Glutamatergic neuron (in vitro differentiated cells): Measurements from ENCODE around the gene CCR6. TPM values are rescaled to one million over a fixed set of nuclear protein-coding genes. Genes with fewer than 3 reads are reported as not detected.

Source experiments
- DNase-seq: peaks from one replicate; pipeline ENCODE4 v3.0.0; 2022
- H3K27ac Mint-ChIP-seq: one replicate; pipeline ENCODE4 v1.8.0; 2020; ENCODE audit warnings: mild to moderate bottlenecking, mixed read lengths, inconsistent platforms; ENCODE audit not compliant: unreplicated experiment
- H3K27me3 Mint-ChIP-seq: one replicate; pipeline ENCODE4 v1.8.0; 2020; ENCODE audit warnings: mild to moderate bottlenecking, moderate library complexity, mixed read lengths, inconsistent platforms; ENCODE audit not compliant: unreplicated experiment
- H3K36me3 Mint-ChIP-seq: one replicate; pipeline ENCODE4 v1.8.0; 2020; ENCODE audit warnings: mild to moderate bottlenecking, mixed read lengths, inconsistent platforms; ENCODE audit not compliant: unreplicated experiment
- H3K4me1 Mint-ChIP-seq: one replicate; pipeline ENCODE4 v1.8.0; 2020; ENCODE audit warnings: mild to moderate bottlenecking, low read depth, mixed read lengths, inconsistent platforms; ENCODE audit not compliant: unreplicated experiment
- H3K4me3 Mint-ChIP-seq: one replicate; pipeline ENCODE4 v1.8.0; 2020; ENCODE audit warnings: mild to moderate bottlenecking, mixed read lengths, inconsistent platforms; ENCODE audit not compliant: unreplicated experiment
- H3K9me3 Mint-ChIP-seq: one replicate; pipeline ENCODE4 v1.8.0; 2020; ENCODE audit warnings: mild to moderate bottlenecking, moderate library complexity, mixed read lengths, inconsistent platforms; ENCODE audit not compliant: unreplicated experiment
- long read RNA-seq: library from polyadenylated mRNA; unstranded; transcript quantifications from one replicate; pipeline ENCODE4 v2.0.0, GENCODE V29; 2020; ENCODE audit not compliant: unreplicated experiment
- total RNA-seq: library from RNA; stranded (reverse); fragmentation: NEBNext Ultra II Directional; extraction: Animal tissue kit (Norgen Biotek cat#: 25700); gene quantifications from one replicate; pipeline ENCODE4 v1.2.1, GENCODE V29; 2021; ENCODE audit not compliant: unreplicated experiment
- TF ChIP-seq, protein P1 (sequence below): fragments of 200-600 bp; sonication (generic); IDR thresholded peaks from one replicate; pipeline ENCODE4 v1.5.0; 2021; ENCODE audit not compliant: partially characterized antibody, unreplicated experiment

CCR6 gene
- total RNA-seq = not detected
- long read RNA-seq = 0 reads

DNA sequence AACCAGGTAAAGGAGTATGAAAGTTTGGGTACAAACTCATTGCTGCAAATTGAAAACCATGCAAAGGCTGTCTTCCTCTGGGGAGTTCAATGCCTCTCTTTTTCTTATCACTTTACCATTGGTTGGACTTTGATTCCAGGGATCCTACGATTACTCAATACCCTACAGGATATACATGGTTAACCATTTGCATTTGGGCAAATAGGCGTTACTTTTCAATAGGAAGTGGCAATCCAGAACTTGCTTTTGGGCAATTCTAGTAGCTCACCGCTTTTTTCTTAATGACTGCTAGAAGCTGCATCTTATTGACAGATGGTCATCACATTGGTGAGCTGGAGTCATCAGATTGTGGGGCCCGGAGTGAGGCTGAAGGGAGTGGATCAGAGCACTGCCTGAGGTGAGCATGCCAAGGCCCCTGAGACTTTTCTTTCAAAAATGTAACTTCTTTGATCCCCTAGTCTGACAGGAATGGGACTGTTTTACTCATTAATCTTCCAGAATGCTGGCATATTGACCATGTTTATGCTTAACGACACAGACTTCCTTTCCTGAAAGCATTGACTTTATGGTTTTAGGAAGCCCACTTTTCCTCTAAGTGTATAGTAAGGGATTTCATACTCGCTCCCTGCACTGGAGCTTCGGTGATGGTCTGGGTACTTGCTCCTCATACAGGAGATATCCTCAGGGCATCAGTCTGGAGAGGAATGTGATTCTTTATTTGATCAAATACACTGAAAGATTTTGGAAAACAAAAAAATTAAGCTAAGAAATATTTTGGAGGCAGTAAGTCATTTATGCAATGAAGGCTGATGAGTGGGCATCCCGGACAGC is at the start of gene CCR6:
CCR6 (plus strand) TSS at position 270 of the 831 bp plus-strand sequence. CDS start 13,039 bp downstream, outside the sequence.
- no peak within 1 kb of the TSS for H3K4me3 Mint-ChIP-seq
- TF ChIP-seq, protein P1, sequence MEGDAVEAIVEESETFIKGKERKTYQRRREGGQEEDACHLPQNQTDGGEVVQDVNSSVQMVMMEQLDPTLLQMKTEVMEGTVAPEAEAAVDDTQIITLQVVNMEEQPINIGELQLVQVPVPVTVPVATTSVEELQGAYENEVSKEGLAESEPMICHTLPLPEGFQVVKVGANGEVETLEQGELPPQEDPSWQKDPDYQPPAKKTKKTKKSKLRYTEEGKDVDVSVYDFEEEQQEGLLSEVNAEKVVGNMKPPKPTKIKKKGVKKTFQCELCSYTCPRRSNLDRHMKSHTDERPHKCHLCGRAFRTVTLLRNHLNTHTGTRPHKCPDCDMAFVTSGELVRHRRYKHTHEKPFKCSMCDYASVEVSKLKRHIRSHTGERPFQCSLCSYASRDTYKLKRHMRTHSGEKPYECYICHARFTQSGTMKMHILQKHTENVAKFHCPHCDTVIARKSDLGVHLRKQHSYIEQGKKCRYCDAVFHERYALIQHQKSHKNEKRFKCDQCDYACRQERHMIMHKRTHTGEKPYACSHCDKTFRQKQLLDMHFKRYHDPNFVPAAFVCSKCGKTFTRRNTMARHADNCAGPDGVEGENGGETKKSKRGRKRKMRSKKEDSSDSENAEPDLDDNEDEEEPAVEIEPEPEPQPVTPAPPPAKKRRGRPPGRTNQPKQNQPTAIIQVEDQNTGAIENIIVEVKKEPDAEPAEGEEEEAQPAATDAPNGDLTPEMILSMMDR = no peak
- H3K27me3 Mint-ChIP-seq = peaks cover 1% of the 10 kb centered on the region
- no peaks in the 10 kb centered on the region for H3K36me3 Mint-ChIP-seq
- peaks cover 3% of the 10 kb centered on the region for H3K4me1 Mint-ChIP-seq
- no peak within 1 kb of the TSS for H3K27ac Mint-ChIP-seq
- H3K9me3 Mint-ChIP-seq = peaks cover 3% of the 10 kb centered on the region
- DNase-seq = no peak

DNA sequence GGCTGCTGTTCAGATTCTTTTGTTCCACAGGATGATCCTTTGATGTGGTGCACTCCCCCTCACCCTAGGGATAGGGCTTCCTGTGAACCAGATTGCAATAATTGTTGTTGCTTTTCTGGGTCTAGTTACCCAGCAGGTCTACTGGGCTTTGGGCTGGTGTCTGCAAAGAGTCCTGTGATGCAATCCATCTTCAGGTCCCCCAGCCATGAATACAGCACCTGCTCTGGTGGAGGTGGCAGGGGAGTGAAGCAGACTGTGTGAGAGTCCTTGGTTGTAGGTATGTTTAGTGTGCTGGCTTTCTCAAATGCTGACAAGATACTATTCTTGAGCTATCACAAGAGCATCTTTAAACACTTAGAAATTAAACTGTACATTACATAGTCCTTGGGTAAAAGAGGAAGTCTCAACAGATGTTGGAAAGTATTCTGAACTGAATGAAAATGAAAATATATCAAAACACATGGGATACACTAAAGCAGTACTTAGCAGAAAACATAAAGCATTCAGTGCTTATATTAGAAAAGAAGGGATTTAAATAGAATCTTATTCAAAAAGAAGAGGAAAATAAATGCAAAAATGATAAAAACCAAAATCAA is 49.1 kb upstream of the CCR6 start:
- Mint-ChIP-seq H3K4me3 (no peak overlapping the region), H3K9me3 (peaks cover 6% of the 10 kb centered on the region), H3K4me1 (no peaks in the 10 kb centered on the region), H3K36me3 (peaks cover 11% of the 10 kb centered on the region), H3K27ac (no peak overlapping the region), H3K27me3 (peaks cover 2% of the 10 kb centered on the region)
- DNase-seq = no peak
- TF ChIP-seq, protein P1 = no peak

DNA sequence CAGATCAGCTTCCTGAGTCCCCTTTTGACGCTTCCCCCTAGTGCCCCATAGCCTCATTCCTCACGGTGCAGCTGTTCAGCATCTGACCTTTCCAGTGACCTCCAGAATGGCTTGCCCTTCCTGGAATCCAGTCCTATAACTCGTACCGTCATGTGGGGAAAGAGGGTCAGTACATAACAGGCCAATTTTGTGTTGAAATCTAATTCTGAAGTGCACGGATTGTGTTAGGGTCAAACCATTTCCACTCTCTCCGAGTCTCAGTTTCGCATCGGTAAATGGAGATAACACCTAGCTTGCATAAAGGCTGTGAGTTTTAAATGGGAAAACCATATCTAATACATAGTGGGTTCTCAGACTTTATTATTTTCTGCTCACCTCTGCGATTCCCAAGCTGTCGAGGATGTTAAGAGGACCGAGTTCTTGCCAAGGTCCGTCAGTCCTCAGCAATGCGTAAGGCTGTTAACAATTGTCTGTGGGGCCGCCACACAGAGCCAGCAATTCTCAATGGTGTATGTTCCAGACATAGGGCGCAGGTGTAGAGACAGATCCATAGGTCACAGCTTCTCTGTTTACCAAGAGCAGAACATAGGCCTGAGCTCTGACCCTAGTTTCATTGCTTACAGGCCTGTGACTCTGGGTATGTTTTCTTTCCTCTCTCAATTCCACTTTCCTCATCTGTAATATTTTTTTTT is 45.5 kb upstream of the CCR6 start:
- H3K9me3 Mint-ChIP-seq = peaks cover 3% of the 10 kb centered on the region
- H3K4me1 Mint-ChIP-seq = no peaks in the 10 kb centered on the region
- DNase-seq = no peak
- H3K27me3 Mint-ChIP-seq = peaks cover under 1% of the 10 kb centered on the region
- H3K36me3 Mint-ChIP-seq = peaks cover 6% of the 10 kb centered on the region
- TF ChIP-seq, protein P1 = no peak
- H3K4me3 Mint-ChIP-seq = no peak overlapping the region
- no peak overlapping the region for H3K27ac Mint-ChIP-seq

DNA sequence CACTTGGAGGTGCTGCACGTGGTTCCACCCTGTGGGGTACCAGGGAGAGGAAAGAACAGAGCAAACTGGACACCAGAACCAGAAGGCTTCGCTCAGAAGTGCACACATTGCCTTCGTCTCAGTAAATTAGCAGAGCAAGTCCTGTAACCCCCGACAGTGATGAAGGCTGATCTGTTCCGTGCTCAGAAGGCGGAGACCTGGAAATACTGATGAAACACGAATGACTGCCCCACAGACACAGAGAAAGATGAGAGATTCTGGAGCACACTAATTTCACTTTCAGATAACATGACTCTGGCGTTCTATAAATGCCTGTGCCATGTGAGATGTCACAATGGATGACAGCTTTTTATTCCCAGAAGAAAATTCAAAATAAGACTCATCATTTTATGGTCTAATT is 44.2 kb upstream of the CCR6 start:
- TF ChIP-seq, protein P1 = no peak

DNA sequence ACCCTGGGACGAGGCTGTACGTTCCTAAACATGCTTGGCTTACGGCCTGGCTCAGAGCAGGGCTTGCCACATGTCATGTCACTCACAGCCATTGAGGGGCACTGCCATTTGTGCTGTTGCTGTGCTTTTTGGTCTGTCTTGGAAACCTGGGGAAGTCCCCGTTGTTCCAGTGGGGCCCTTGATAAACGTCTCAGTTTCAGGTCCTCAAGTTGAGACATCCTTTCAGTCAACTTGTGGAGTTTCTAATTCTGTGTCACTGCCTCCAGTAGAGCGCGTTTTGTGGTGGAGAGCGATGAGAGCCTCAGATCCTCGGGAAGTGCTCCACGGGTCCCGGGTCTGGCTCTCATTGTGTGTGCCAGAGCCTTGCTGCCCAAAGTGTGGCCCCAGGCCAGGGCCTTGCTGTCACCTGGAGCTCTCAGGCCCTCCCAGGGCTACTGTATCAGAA is 43.0 kb upstream of the CCR6 start:
- H3K9me3 Mint-ChIP-seq = peaks cover 2% of the 10 kb centered on the region
- no peaks in the 10 kb centered on the region for H3K27me3 Mint-ChIP-seq
- no peaks in the 10 kb centered on the region for H3K4me1 Mint-ChIP-seq
- TF ChIP-seq, protein P1 = no peak
- H3K36me3 Mint-ChIP-seq = no peaks in the 10 kb centered on the region
- no peak overlapping the region for H3K4me3 Mint-ChIP-seq
- no peak overlapping the region for H3K27ac Mint-ChIP-seq
- no peak for DNase-seq

More for the DNA sequence above, 44.2 kb upstream of the CCR6 start:
- H3K27ac Mint-ChIP-seq = no peak overlapping the region
- no peaks in the 10 kb centered on the region for H3K27me3 Mint-ChIP-seq
- H3K4me1 Mint-ChIP-seq = no peaks in the 10 kb centered on the region
- H3K4me3 Mint-ChIP-seq = no peak overlapping the region
- H3K9me3 Mint-ChIP-seq = peaks cover 2% of the 10 kb centered on the region
- no peaks in the 10 kb centered on the region for H3K36me3 Mint-ChIP-seq
- no peak for DNase-seq
